HepG2 (cell line): ENCODE data around the gene RNF213. TPM values are rescaled to one million over a fixed set of nuclear protein-coding genes. Genes with fewer than 3 reads are reported as not detected.

Experiments
- ARID4A ChIP-seq: sonication (generic); formaldehyde crosslinking; IDR thresholded peaks from 2 replicates; pipeline ENCODE4 v1.5.0; 2020; ENCODE audit warnings: mild to moderate bottlenecking, missing genetic modification reagents, borderline replicate concordance
- CREB3 ChIP-seq: sonication (generic); formaldehyde crosslinking; IDR thresholded peaks from 2 replicates; pipeline ENCODE4 v1.5.0; 2020; ENCODE audit warnings: missing genetic modification reagents
- DDIT3 ChIP-seq: sonication (generic); formaldehyde crosslinking; IDR thresholded peaks from 2 replicates; pipeline ENCODE4 v1.4.0; 2020; ENCODE audit warnings: mild to moderate bottlenecking, missing genetic modification reagents
- EED ChIP-seq: sonication (generic); formaldehyde crosslinking; IDR thresholded peaks from 2 replicates; pipeline ENCODE4 v1.5.0; 2020; ENCODE audit warnings: mild to moderate bottlenecking, missing genetic modification reagents
- HINFP ChIP-seq: sonication (generic); formaldehyde crosslinking; IDR thresholded peaks from 2 replicates; pipeline ENCODE4 v1.4.0; 2020; ENCODE audit warnings: low read depth, mild to moderate bottlenecking, missing genetic modification reagents
- IRF9 ChIP-seq: sonication (generic); formaldehyde crosslinking; IDR thresholded peaks from 2 replicates; pipeline ENCODE4 v1.8.0; 2022; ENCODE audit warnings: missing genetic modification reagents, mild to moderate bottlenecking, borderline replicate concordance
- MTA3 ChIP-seq: sonication (generic); formaldehyde crosslinking; IDR thresholded peaks from 2 replicates; pipeline ENCODE4 v1.4.0; 2020; ENCODE audit warnings: missing genetic modification reagents
- TFAP4 ChIP-seq: sonication (generic); IDR thresholded peaks from 2 replicates; pipeline ENCODE4 v1.6.1; 2016; ENCODE audit warnings: low read depth, borderline replicate concordance
- ZBED4 ChIP-seq: sonication (generic); formaldehyde crosslinking; IDR thresholded peaks from 2 replicates; pipeline ENCODE4 v1.4.0; 2020; ENCODE audit warnings: missing genetic modification reagents, borderline replicate concordance
- ZHX1 ChIP-seq: sonication (generic); formaldehyde crosslinking; IDR thresholded peaks from 2 replicates; pipeline ENCODE4 v1.8.1; 2022; ENCODE audit warnings: low read depth, mild to moderate bottlenecking, missing genetic modification reagents
- ZMYM3 ChIP-seq: sonication (generic); formaldehyde crosslinking; IDR thresholded peaks from 2 replicates; pipeline ENCODE4 v1.5.1; 2020; ENCODE audit warnings: mild to moderate bottlenecking, missing genetic modification reagents
- polyA plus RNA-seq, 8 experiments: library from polyadenylated mRNA; depleted of rRNA in 3 of 8; stranded (reverse) in 7 of 8; unstranded in 1 of 8; fragments of >200 nt; fragmentation: Illumina TruSeq in 4 of 8; extraction: Trizol in 4 of 8; gene quantifications; 2 replicates each; pipeline versions ENCODE4 v1.2.1 to v1.2.3, GENCODE V29; 2011 to 2016; ENCODE audit warnings: low read depth in 4 of 8, missing spikeins in 1 of 8, mixed read lengths in 1 of 8; ENCODE audit not compliant: insufficient read depth in 1 of 8
- total RNA-seq, 5 experiments: library from RNA; depleted of rRNA; stranded (reverse); fragments of >200 nt; fragmentation: Illumina TruSeq; extraction: Trizol; gene quantifications; 2 replicates each; pipeline ENCODE4 v1.2.3, GENCODE V29; 2016; ENCODE audit warnings: low read depth in 1 of 5

The RNF213 gene
- total and polyA plus RNA-seq, 2 of the 13 experiments (the other 11 are each of a cell fraction or from before 2014, with no cell fraction given), result 38.6 to 38.7 TPM

GRCh38 chr17:80415626-80416137 lies 155.0 kb downstream of the RNF213 start (continued):
- TF ChIP-seq IRF9 (CRISPR knock-in tag) (peak; percentile 18; the same call in 1 of the 2 replicates), MTA3 (CRISPR knock-in tag) (no peak), ZBED4 (CRISPR knock-in tag) (0 out of 2 replicates have a peak, but pooled peaks have one; percentile 7), ARID4A (CRISPR knock-in tag) (no peak), HINFP (no peak), ZMYM3 (peak; percentile 18; the same call in 1 of the 2 replicates), ZHX1 (CRISPR knock-in tag) (0 out of 2 replicates have a peak, but pooled peaks have one; percentile 57), EED (CRISPR knock-in tag) (peak; percentile 79; the same call in 1 of the 2 replicates), TFAP4 (no peak), DDIT3 (CRISPR knock-in tag) (no peak), CREB3 (CRISPR knock-in tag) (no peak)
